Vagina (tissue), 2 donors: ENCODE data around the gene HORMAD2.

ENCODE experiments used
- POLR2A ChIP-seq, 2 donors: fragments of 450-650 bp; IDR thresholded peaks; one replicate each; pipeline ENCODE4 v1.6.1; 2017; ENCODE audit warnings: antibody characterized with exemption in 2 of 2, mild to moderate bottlenecking in 2 of 2, moderate library complexity in 2 of 2
- POLR2AphosphoS5 ChIP-seq, 2 donors: sonication (generic); formaldehyde crosslinking; IDR thresholded peaks; one replicate each; pipeline ENCODE4 v1.9.0; 2017; ENCODE audit warnings: antibody characterized with exemption in 2 of 2, mild to moderate bottlenecking in 2 of 2, low read depth in 1 of 2; ENCODE audit not compliant: insufficient read depth in 1 of 2
- TF ChIP-seq, protein P1 (sequence below), 3 experiments: fragments of 450-650 bp in 2 of 3; fragments of 200-600 bp in 1 of 3; sonication (generic) in 1 of 3; IDR thresholded peaks; one replicate each; pipeline ENCODE4 v1.5.1; 2017 to 2019; ENCODE audit warnings: antibody characterized with exemption in 3 of 3, mild to moderate bottlenecking in 2 of 3, moderate library complexity in 2 of 3

DNA sequence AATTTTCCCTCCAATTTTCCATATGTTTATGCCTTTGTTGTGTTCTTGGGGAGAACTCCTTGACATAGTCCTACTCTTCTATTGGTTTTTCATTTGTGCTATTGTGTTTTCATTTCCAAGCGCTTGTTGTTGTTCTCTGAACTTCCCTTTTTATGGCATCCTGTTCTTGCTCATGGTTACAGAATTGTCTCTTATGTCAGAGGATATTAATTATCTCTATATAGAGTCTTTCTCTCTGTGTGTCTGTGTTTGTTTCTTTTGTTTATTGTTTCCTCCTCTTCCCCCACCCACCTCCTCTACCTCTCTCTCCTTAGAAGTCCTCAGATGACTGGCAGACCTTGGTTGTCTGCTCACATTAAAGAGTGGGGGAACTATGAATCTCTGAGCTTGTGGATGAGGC lies 69.9 kb downstream of the HORMAD2 start:
- no peak for TF ChIP-seq POLR2A (IDR thresholded peaks at IDR 0.05)
- TF ChIP-seq, protein P1, sequence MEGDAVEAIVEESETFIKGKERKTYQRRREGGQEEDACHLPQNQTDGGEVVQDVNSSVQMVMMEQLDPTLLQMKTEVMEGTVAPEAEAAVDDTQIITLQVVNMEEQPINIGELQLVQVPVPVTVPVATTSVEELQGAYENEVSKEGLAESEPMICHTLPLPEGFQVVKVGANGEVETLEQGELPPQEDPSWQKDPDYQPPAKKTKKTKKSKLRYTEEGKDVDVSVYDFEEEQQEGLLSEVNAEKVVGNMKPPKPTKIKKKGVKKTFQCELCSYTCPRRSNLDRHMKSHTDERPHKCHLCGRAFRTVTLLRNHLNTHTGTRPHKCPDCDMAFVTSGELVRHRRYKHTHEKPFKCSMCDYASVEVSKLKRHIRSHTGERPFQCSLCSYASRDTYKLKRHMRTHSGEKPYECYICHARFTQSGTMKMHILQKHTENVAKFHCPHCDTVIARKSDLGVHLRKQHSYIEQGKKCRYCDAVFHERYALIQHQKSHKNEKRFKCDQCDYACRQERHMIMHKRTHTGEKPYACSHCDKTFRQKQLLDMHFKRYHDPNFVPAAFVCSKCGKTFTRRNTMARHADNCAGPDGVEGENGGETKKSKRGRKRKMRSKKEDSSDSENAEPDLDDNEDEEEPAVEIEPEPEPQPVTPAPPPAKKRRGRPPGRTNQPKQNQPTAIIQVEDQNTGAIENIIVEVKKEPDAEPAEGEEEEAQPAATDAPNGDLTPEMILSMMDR (IDR thresholded peaks at IDR 0.05) = no peak
- no peak for TF ChIP-seq POLR2AphosphoS5 (IDR thresholded peaks at IDR 0.05; ENCODE audit: insufficient read depth in 1 of 2, low read depth in 1 of 2)
